GM21529 (cell line): ENCODE data around the gene TMEM82.

Experiments used
- ATAC-seq: cut with Tn5 transposase; IDR thresholded peaks from one replicate; pipeline ENCODE4 v1.9.1; 2021; ENCODE audit not compliant: unreplicated experiment

TMEM82 gene

DNA sequence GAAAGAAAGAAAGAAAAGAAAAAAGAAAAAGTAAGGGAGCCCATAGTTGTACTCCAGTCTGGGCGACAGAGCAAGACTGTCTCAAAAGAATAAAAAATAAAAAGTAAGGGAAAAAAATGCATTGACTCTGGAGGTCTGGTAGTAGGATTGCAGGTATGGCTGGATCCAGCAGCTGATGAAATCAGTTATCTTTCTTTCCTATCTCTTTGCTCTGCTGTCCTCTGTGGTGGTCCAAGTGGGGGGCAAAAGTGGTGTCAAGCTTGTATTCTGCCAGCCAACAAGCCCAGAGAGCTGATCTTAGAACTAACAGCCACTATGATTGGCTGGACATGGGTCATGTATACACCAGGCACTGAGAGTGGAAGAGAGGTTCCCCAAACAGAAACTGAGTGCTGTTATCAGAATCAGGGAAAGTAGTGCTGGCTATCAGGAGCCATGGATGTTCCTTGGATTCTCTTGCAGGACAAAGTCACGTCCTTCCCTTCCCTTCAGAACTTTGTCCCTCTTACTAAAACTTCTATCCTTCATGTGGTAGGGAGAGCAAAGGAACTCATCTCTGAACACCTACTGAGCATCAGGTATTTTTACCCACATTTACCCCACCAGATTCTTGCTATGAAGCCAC is 12.8 kb downstream of the TMEM82 start:
- no peak for ATAC-seq

DNA sequence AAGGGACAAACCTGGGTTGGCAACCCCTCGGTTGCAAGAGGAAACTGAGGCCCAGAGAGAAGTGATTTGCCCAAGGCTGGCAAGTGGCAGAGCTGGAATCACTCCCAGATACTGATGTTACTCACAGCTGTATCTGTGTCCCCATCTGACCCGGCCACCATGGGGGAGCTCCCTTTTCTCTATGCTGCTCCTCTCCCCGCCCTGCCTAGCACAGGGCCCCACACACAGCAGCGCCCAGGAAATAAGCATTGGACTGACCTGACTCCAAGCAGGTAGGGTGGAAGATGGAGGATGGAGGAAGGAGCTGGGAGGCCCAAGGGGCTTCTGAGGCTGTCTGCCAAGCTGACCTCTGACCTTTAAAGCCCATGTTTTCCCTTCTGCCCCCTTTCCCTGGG is 13.3 kb downstream of the TMEM82 start:
- no peak for ATAC-seq

DNA sequence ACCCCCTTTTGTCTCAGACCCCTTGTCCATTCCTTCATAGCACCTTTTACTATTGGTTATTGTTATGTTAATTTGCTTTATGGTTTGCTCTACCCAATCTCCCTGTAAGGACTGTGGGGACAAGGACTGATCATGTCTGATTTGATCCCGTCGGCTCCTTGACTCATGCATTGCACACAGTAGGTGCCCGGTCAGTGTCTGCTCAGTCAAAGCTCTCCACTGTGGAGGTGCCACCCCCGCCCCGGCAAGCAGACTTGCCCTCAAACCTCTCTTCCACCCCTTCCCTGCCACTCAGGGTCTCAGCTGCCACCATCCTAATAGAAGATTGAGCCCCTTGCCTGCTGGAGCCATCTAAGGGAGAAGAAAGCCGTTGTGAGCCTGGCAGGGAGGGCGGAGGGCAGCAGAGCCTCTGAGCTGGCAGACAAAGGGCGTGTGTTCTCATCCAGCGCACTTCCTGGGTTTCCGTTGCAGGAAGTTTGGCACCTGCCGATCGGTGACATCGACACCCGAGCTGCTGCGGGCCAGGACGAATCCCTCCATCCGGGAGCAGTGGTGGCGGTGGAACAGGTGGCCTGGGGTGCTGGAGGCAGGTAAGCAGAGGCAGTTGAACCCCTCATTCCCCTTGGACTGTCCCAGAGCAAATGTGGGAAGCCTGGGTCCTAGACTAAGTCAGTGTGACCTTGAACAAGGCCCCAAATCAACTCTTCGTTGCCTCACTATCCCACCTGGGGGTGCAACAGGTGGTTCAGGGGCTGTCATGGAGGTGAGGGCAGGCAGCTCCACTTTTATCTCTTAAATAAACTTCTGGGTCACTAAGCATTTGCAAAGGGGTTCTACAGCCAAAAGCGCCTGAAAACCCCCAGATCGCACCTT is 14.1 kb downstream of the TMEM82 start:
- ATAC-seq: no peak

DNA sequence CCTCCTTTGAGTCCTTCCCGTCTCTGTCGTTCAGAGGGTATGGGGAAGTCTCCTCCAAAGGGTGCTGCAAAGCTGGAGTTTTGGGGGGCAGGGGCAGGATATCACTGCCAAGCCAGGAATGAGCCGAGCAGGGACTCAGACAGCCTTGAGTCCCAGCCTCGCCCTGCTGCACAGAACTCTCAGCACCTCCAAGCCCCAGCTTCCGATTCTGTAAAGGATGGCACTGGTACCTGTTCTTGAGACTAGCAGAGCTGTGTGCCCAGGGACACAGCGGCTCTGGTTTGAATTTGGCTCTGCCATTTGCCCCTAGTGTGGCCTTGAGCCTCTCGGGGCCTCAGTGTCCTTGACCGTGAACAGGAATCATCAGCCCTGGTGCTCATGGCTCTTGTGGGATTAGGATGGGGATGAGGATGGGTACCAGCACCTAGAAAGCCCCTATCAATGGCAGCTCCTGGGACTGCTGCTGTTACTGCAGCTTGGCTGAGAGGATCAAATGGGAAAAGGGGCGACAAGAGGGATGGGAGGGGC is 14.8 kb downstream of the TMEM82 start:
- ATAC-seq: no peak

DNA sequence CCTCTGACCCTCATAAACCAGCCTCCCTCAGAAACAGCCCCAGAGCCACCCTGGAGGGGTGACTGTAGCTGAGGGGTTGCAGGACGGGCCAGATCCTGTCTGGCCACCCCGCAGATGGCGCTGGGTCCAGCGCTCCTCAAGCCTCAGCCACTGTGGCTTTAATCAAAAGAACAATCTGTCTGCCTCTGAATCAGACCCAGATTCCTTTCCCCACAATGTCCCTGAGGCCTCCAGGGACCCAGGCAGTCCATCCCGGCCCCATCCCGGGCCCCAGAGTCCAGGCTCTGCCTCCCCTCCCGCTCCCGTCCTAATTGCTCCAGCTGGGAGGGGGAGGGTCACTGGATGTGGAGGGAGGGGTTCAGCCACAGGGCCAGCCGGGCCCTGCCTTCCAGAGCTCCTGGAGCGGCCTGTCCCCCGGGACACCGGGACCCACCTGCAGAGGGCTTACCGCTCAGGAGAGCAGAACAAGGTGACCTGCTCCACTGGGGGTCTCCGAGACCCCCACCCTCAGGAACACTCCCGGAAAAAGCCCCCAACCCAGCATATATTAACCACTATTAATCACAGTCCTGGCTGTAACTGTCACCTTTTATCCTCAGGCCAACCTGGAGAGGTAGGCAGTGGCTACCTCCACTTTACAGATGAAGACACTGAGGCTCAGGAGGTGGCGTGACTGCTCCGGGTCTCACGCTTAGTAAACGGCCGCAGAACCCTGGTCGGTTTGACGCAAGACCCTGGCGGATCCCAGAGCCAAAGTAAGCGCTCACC is 15.5 kb downstream of the TMEM82 start:
- no peak for ATAC-seq

DNA sequence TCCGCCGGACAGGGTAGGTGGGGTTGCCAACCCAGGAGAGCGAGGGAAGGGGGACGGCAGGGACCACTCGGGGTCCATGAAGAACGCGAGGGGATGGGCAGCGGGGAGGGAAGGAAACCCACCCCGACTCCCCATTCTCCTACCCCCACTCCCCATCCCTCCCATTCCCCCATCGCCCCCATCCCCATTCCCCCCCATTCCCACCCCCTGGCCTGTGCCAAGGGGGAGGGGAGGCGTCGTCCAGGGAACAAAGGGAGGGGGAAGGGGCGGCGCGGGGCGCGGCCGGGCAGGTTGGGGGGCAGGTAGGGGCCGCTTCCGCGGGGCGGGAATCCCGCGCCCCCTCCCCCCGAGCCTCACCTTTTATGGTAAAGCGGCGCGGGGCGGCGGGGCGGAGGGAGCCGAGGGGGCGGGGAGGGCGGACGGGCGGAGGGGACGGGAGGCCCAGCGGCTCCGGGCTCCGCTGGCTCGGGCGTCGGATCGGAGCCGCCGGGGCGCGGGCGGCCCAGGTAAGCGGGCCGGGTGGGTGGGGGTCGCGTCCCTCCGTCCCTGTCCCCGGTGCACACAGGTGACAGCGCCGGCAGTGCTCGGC is 16.1 kb downstream of the TMEM82 start, which contains the start of gene FBLIM1:
FBLIM1 (plus strand) TSS at position 453 of the 589 bp plus-strand sequence. CDS start 6,189 bp downstream, outside the sequence.
- no peak for ATAC-seq

DNA sequence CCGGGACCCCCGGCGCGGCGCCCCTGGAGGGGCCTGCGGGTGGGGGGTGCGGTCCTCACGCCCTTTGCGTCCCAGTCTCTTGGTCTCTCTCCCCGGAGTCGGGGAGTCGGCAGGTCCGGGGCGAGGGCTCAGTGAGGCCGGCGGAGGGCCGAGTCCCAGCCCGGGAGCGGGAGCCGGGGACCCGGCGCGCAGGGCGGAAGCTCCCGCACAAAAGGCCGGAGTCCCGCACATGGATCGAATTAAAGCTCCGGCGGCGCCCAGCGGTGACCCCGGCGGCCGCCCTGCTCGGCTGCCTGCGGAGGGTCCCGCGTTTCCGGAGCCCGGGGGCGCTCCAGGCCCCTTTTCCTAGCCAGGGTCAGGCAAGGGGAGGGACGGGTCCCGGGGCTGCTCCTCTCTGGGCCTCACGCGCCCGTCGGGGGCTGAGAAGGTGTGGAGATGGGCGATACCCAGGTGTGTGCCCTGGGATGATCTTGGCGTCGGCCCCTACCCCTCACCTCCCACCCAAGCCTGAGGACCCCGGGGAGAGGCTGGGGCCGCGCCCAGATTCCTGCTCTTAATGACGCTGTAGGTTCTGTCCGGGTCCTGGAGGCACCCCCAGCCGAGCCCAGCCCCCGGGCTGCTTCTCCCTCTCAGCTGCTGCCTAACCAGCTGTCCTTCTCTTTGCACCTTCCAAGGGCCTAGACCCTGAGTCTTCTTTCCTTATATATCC is 16.8 kb downstream of the TMEM82 start:
- ATAC-seq: no peak

DNA sequence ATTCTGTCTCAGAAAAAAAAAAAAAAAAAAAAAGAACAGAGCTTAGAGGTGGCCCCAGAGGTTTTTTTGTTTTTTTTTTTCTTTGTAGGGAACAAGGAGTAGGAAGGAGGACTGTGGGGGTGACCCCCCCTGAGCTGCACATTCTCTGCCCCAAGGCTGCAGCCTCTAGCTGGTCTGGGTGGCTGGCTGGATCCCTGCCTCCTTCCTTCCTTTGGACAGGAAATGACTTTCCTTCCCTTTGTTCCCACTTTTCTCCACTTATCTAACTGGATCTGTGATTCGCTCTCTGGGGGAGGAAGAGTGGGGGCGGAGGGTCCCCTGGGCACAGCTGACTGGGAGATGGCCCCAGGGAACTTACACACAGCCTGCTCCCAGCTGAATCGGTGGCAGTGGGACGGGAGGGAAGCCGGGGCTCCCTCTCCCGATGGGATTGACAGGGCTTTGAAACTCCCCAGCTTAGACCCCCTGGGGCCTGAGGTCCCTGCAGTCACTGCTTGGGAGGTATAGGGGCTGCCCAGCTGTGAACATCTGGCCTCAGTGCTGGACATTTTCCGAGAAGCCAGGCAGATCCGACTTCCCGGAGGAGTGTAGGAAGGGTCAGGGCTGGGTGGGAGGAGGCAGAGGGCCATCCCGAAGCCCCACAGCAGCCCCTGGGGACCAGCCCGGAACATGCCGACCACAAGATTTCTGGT is 18.4 kb downstream of the TMEM82 start:
- ATAC-seq: no peak

DNA sequence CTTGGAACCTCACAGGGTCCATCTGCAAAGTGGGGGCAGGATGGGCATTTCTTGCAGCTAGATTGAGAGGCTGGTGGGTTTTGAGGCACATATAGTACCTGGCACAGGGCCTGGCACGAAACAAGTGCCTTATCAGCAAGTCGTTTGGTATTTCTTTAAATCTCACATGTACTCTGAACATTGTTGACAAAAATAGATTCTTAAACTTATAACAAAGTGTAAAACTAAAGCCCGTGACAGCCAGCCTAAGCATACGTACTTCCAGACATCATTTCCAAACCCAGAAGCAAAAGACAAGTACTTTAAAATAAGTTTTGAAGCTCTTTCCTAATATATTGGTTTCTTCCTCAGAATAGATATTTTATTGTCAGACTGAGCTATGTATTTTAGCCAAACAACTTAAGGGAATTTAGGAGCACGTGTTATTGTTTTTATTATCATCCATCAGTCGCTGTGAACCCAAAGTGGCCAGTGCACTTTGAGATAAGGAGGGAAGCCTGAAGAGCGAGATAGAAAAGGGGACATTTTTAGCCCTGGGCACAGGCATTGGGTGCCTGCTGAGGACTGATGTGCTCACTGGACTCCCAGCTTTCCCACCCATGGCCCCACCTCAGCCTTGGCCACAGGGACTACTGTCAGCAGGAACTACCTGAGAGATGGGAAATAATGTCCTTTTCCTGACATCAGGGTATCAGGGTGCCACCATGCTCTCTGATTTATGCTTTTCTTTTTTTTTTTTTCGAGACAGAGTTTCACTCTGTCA is 19.2 kb downstream of the TMEM82 start:
- no peak for ATAC-seq

DNA sequence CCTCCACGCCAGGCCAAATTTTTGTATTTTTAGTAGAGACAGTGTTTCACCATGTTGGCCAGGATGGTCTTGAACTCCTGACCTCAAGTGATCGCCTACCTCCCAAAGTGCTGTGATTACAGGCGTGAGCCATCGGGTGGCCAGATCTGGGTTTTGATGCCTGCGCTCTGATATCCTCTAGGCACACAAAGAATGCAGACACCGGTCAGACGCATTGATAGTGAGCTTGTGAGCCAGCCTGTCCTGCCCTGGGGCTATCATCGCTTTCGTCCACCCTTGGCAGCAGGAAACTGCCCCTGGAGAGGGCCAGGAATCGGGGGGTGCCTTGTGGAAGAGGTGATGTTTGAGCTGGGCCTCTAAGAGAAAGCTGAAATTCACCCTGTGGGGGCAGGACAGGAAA is 20.2 kb downstream of the TMEM82 start:
- no peak for ATAC-seq

DNA sequence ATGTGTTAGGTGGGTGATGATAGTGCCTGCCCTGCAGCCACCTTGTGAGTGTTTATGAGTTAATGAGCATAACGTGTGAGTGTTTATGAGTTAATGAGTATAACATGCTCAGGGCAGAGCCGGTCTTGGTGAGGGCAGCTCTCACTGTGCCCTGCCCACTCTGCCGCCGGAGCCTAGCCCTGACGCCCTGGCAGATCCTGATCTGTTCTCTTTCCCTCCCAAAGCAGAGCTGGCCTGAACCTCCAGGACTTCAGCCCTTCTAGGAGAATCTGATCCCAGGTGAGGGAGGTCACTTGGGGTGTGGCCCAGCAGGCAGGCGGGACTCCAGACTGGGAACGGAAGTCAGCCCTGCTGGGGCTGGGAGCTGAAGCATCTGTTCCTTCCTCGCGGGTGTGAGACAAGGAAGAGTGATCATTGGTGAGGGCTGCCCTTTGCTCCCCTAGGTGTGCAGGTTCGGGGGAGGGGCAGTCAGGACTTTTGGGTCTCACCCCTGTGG is 22.0 kb downstream of the TMEM82 start:
- ATAC-seq: no peak

DNA sequence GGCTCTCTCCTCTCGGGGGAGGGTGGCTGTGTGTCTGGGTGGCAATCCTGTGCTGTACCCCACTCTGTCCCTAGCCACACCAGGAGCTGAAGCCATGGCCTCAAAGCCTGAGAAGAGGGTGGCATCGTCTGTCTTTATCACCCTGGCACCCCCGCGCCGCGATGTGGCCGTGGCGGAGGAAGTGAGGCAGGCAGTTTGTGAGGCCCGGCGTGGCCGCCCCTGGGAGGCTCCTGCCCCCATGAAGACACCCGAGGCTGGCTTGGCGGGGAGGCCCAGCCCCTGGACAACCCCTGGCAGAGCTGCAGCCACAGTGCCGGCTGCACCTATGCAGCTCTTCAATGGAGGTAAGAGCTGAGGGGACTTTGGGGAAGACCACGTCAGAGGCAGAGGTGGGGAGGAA is 22.6 kb downstream of the TMEM82 start:
- no peak for ATAC-seq

DNA sequence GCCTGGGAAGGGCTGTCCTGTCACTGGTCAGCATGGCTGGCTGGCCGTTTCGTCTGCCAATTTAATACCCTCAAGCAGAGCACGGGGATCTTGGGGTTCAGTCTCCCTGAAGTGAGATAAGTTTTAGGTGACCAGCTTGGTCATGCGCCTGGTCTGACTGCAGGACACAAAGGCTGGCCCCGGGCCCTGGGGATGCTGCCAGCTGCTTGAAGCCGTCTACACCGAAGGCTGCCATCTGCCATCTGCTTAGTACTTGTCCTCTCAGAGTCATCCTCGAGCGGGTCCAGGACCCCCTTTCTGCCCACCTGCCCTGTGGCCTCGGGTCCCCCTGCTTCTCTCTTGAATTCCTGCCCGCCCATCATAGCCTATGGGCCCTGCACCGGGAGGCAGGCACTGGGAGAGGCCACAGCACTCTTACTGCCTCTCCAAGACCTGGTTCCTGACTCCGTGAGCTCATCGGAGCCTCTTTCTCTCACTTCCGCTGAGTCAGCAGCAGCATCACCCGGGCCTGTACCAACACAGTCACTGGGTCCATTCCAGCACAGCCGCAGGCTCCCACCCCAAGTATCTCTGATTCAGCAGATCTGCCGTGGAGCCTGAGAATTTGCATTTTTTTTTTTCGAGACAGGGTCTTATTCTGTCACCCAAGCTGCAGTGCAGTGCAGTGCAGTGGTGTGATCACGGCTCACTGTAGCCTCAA is 23.3 kb downstream of the TMEM82 start:
- ATAC-seq: no peak

DNA sequence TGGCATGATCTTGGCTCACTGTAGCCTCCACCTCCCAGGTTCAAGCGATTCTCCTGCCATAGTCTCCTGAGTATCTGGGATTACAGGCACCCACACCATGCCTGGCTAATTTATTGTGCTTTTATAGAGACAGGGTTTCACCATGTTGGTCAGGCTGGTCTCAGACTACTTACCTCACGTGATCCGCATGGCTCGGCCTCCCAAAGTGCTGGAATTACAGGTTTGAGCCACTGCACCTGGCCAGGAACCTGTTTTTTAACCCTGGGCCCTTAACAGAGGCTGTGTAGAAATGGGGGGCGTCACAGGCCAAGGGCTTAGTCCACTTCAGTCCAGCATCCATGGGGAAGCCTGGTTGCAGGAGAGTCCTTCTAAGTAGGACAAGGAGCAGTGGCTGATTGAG is 25.6 kb downstream of the TMEM82 start:
- ATAC-seq: no peak

DNA sequence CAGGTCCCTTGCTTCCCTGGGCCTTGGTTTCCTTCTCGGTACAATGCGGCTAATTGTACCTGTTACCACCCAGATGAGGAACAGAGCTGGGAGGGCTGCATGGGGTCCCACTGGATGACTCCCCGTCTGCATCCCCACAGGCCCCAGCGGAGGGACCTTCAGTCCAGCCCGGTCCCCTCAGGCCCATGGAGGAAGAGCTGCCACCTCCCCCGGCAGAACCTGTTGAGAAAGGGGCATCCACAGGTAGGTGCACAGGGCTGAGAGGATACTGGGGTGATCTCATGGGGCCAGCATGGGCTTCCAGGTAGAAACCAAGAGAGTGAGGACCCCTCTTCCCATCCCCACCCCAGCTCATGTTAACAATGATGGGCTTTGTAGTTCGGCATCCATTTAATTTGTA is 26.1 kb downstream of the TMEM82 start:
- no peak for ATAC-seq

DNA sequence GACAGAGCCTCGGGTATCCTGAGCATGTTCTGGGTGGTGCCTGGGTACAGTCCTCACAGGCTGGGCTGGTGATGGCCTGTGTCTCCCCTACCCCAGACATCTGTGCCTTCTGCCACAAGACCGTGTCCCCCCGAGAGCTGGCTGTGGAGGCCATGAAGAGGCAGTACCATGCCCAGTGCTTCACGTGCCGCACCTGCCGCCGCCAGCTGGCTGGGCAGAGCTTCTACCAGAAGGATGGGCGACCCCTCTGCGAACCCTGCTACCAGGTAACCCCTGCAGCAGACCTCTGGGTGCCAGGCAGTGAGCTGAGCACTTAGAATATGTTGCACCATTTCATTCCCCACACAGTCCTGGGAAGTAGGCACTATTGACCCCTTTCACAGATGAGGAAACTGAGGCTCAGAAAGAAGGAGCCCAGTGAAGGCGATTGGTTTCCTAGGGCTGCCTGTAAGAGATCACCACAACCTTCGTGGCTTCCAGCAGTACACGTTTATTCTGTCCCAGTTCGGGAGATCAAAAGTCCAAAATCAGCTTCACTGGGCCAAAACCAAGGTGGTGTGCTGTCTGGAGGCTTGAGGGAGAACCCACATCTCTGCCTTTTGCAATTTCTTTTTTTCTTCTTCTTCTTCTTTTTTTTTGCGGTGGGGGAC is 28.1 kb downstream of the TMEM82 start:
- ATAC-seq: no peak

DNA sequence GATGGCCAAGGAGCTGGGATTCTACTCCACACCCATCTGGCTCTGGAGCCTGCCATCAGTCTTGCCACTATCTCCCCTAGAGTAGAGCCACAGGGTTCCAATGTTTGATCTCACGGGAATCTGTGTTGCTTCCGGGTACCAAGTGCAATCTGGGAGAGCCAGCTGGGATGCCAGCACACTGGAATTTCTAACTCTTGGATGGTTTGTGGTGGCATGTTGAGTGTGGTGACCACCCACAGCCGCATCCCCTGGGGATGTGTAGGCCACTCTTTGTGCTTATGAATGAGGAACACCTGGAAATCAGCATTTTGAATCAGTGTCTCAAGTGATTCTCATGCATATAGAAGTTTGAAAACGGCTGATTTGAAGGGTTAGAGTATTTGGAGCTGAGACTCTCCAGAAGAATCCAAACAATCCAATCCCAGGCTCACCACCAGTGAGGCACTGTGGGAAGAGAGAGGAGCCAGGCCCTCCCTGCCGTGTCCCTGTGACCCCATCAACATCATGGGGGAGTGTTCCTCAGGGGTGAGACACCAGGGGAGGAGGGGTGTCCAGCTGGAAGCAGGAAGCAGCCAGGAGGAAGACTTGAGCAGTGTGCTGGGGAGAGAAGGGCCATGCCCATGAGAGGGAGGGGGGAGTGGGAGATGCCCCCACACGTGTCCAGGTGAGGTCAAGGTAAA is 29.7 kb downstream of the TMEM82 start:
- ATAC-seq: no peak
